Measurements from ENCODE around the gene TRANK1.

TRANK1 gene

DNA sequence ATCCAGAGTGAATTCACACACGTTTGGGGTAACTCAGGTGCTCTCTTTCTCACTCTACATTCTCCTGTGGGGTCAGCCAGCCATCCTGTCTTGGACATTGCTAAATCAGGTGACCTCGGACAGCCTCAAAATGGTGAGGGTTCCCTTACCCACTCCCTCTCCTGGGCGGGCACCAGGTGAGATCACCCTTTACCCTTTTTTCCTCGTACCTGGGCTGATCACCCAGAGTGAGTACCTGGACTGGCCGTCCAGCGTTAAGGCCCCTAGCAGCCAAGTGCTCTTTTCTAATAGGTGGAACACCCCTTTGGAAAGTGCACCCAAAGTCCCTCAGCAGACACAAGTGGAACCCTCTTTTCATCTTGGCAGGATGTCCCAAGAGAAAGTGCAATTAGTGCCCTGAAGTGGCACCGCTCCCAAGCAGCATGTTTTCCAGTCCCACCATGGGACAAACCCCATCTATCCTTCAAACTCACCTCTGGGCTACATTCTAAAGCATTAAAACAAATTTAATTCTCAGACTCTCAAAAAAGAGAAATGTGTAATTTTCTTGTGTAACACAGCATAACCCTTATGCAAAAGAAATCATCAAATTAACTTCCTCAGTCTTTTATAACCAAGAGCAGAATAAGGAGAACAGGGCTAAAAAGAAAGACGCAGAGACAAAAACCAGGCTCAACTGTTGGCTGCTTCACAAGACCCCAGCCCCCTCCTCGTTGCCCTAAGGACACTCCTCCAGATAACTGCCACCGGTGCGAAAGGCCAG, 20.7 kb downstream of the TRANK1 start (continued):
- TF ChIP-seq, protein P1, sequence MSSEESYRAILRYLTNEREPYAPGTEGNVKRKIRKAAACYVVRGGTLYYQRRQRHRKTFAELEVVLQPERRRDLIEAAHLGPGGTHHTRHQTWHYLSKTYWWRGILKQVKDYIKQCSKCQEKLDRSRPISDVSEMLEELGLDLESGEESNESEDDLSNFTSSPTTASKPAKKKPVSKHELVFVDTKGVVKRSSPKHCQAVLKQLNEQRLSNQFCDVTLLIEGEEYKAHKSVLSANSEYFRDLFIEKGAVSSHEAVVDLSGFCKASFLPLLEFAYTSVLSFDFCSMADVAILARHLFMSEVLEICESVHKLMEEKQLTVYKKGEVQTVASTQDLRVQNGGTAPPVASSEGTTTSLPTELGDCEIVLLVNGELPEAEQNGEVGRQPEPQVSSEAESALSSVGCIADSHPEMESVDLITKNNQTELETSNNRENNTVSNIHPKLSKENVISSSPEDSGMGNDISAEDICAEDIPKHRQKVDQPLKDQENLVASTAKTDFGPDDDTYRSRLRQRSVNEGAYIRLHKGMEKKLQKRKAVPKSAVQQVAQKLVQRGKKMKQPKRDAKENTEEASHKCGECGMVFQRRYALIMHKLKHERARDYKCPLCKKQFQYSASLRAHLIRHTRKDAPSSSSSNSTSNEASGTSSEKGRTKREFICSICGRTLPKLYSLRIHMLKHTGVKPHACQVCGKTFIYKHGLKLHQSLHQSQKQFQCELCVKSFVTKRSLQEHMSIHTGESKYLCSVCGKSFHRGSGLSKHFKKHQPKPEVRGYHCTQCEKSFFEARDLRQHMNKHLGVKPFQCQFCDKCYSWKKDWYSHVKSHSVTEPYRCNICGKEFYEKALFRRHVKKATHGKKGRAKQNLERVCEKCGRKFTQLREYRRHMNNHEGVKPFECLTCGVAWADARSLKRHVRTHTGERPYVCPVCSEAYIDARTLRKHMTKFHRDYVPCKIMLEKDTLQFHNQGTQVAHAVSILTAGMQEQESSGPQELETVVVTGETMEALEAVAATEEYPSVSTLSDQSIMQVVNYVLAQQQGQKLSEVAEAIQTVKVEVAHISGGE (tag by site-specific recombination; conservative IDR thresholded peaks at IDR 0.05; ENCODE audit: low read depth), result no peak
- TF ChIP-seq ZNF19 (tag by site-specific recombination; IDR thresholded peaks at IDR 0.05; ENCODE audit: low read depth) (no peak), EGR2 (tag by site-specific recombination; IDR thresholded peaks at IDR 0.05; ENCODE audit: low read depth) (no peak), ZFP3 (tag by site-specific recombination; IDR thresholded peaks at IDR 0.05; ENCODE audit: low read depth) (no peak), ZNF16 (tag by site-specific recombination; IDR thresholded peaks at IDR 0.05; ENCODE audit: low read depth) (no peak), SP3 (tag by site-specific recombination; IDR thresholded peaks at IDR 0.05) (no peak), TRIM28 (IDR thresholded peaks at IDR 0.05; ENCODE audit: borderline replicate concordance, low read length) (no peak)
- TF ChIP-seq, protein P2, sequence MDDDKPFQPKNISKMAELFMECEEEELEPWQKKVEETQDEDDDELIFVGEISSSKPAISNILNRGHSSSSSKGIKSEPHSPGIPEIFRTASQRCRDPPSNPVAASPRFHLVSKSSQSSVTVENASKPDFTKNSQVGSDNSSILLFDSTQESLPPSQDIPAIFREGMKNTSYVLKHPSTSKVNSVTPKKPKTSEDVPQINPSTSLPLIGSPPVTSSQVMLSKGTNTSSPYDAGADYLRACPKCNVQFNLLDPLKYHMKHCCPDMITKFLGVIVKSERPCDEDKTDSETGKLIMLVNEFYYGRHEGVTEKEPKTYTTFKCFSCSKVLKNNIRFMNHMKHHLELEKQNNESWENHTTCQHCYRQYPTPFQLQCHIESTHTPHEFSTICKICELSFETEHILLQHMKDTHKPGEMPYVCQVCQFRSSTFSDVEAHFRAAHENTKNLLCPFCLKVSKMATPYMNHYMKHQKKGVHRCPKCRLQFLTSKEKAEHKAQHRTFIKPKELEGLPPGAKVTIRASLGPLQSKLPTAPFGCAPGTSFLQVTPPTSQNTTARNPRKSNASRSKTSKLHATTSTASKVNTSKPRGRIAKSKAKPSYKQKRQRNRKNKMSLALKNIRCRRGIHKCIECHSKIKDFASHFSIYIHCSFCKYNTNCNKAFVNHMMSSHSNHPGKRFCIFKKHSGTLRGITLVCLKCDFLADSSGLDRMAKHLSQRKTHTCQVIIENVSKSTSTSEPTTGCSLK (tag by site-specific recombination; IDR thresholded peaks at IDR 0.05), result no peak
- TF ChIP-seq, protein P3, sequence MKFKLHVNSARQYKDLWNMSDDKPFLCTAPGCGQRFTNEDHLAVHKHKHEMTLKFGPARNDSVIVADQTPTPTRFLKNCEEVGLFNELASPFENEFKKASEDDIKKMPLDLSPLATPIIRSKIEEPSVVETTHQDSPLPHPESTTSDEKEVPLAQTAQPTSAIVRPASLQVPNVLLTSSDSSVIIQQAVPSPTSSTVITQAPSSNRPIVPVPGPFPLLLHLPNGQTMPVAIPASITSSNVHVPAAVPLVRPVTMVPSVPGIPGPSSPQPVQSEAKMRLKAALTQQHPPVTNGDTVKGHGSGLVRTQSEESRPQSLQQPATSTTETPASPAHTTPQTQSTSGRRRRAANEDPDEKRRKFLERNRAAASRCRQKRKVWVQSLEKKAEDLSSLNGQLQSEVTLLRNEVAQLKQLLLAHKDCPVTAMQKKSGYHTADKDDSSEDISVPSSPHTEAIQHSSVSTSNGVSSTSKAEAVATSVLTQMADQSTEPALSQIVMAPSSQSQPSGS (tag by site-specific recombination; IDR thresholded peaks at IDR 0.05; ENCODE audit: low read depth), result no peak
- TF ChIP-seq, protein P4, sequence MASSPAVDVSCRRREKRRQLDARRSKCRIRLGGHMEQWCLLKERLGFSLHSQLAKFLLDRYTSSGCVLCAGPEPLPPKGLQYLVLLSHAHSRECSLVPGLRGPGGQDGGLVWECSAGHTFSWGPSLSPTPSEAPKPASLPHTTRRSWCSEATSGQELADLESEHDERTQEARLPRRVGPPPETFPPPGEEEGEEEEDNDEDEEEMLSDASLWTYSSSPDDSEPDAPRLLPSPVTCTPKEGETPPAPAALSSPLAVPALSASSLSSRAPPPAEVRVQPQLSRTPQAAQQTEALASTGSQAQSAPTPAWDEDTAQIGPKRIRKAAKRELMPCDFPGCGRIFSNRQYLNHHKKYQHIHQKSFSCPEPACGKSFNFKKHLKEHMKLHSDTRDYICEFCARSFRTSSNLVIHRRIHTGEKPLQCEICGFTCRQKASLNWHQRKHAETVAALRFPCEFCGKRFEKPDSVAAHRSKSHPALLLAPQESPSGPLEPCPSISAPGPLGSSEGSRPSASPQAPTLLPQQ (tag by site-specific recombination; IDR thresholded peaks at IDR 0.05), result no peak

DNA sequence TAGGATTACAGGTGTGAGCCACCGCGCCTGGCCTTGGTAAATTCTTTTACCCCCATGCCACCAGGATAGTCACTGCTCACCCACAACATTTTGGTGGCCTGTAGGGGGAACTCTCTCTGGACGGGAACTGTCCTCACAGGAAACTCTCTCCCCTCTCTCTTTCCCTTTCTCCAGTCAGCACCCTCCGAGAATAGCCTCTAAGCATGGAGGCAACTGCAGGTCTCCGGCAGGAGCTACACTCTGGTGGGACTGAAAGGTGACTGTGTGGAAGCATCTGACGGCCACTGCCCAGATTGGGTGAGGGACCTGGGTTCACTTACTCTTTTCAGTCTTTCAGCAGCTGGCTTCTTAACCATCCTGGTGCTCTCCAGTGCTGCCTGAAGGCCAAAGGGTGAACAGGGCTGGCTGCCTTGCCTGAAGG, 21.3 kb downstream of the TRANK1 start:
- ChIA-PET CTCF (interaction anchor here (0.5 to 1.5 kb wide), 3 partner anchors 11 to 35 kb away, joined by 3 to 4 read pairs (median 4); no protein-coding TSS in a partner anchor), POLR2A (no interaction called here)
- H3K4me3 ChIP-seq (ENCODE audit: low read depth, low read length), result no peak overlapping the region
- H3K27ac ChIP-seq (ENCODE audit: extremely low read depth, low read depth, low read length), result no peak overlapping the region
- TF ChIP-seq, protein P5, sequence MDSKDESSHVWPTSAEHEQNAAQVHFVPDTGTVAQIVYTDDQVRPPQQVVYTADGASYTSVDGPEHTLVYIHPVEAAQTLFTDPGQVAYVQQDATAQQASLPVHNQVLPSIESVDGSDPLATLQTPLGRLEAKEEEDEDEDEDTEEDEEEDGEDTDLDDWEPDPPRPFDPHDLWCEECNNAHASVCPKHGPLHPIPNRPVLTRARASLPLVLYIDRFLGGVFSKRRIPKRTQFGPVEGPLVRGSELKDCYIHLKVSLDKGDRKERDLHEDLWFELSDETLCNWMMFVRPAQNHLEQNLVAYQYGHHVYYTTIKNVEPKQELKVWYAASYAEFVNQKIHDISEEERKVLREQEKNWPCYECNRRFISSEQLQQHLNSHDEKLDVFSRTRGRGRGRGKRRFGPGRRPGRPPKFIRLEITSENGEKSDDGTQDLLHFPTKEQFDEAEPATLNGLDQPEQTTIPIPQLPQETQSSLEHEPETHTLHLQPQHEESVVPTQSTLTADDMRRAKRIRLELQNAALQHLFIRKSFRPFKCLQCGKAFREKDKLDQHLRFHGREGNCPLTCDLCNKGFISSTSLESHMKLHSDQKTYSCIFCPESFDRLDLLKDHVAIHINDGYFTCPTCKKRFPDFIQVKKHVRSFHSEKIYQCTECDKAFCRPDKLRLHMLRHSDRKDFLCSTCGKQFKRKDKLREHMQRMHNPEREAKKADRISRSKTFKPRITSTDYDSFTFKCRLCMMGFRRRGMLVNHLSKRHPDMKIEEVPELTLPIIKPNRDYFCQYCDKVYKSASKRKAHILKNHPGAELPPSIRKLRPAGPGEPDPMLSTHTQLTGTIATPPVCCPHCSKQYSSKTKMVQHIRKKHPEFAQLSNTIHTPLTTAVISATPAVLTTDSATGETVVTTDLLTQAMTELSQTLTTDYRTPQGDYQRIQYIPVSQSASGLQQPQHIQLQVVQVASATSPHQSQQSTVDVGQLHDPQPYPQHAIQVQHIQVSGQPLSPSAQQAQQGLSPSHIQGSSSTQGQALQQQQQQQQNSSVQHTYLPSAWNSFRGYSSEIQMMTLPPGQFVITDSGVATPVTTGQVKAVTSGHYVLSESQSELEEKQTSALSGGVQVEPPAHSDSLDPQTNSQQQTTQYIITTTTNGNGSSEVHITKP (tag by site-specific recombination; IDR thresholded peaks at IDR 0.05), result no peak
- no peaks in the 10 kb centered on the region for H3K9me3 ChIP-seq (ENCODE audit: control insufficient read depth, insufficient read depth, low read depth, low read length)
- H3K36me3 ChIP-seq (ENCODE audit: control insufficient read depth in 2 of 2, insufficient read depth in 1 of 2, low read length in 2 of 2), result no peaks in the 10 kb centered on the region
- no peaks in the 10 kb centered on the region for H3K4me1 ChIP-seq (ENCODE audit: control insufficient read depth, insufficient read depth, low read length)

Data from HEK293 (cell line).